IMR-90 (cell line): Measurements from ENCODE around the gene FBN1.

Experiments
- BHLHE40 ChIP-seq: fragments of 150-350 bp; IDR thresholded peaks from 2 replicates; pipeline ENCODE4 v1.6.1; 2016; ENCODE audit warnings: mild to moderate bottlenecking, low read depth, low read length
- CEBPB ChIP-seq: IDR thresholded peaks from 2 replicates; pipeline ENCODE4 v1.6.1; 2012; ENCODE audit warnings: low read depth, low read length, improper control_type of control experiment
- FOS ChIP-seq: fragments of 150-350 bp; IDR thresholded peaks from 2 replicates; pipeline ENCODE4 v1.6.1; 2016; ENCODE audit warnings: low read depth, low read length
- MAFK ChIP-seq: IDR thresholded peaks from 2 replicates; pipeline ENCODE4 v1.6.1; 2012; ENCODE audit warnings: low read depth, low read length, improper control_type of control experiment
- MAZ ChIP-seq: IDR thresholded peaks from 2 replicates; pipeline ENCODE4 v1.6.1; 2012; ENCODE audit warnings: low read depth, mild to moderate bottlenecking, low read length, improper control_type of control experiment, moderate library complexity, borderline replicate concordance
- NFE2L2 ChIP-seq: fragments of 150-350 bp; IDR thresholded peaks from 2 replicates; pipeline ENCODE4 v1.6.1; 2016; ENCODE audit warnings: low read depth, mild to moderate bottlenecking, low read length
- POLR2A ChIP-seq: IDR thresholded peaks from 2 replicates; pipeline ENCODE4 v1.6.1; 2012; ENCODE audit warnings: mild to moderate bottlenecking, low read depth, low read length
- RAD21 ChIP-seq: IDR thresholded peaks from 2 replicates; pipeline ENCODE4 v1.6.1; 2012; ENCODE audit warnings: low read length, improper control_type of control experiment
- RCOR1 ChIP-seq: IDR thresholded peaks from 2 replicates; pipeline ENCODE4 v1.6.1; 2012; ENCODE audit warnings: mild to moderate bottlenecking, low read length, improper control_type of control experiment; ENCODE audit not compliant: insufficient replicate concordance
- RFX5 ChIP-seq: IDR thresholded peaks from 2 replicates; pipeline ENCODE4 v1.8.0; 2012; ENCODE audit warnings: low read depth, mild to moderate bottlenecking, low read length, moderate library complexity
- SMC3 ChIP-seq: fragments of 150-350 bp; IDR thresholded peaks from 2 replicates; pipeline ENCODE4 v1.6.1; 2016; ENCODE audit warnings: low read depth, mild to moderate bottlenecking, antibody characterized with exemption, low read length, moderate library complexity
- TF ChIP-seq, protein P1 (sequence below): conservative IDR thresholded peaks from 2 replicates; pipeline ENCODE4 v1.5.1; 2012; ENCODE audit warnings: mild to moderate bottlenecking, low read depth, low read length, improper control_type of control experiment

DNA sequence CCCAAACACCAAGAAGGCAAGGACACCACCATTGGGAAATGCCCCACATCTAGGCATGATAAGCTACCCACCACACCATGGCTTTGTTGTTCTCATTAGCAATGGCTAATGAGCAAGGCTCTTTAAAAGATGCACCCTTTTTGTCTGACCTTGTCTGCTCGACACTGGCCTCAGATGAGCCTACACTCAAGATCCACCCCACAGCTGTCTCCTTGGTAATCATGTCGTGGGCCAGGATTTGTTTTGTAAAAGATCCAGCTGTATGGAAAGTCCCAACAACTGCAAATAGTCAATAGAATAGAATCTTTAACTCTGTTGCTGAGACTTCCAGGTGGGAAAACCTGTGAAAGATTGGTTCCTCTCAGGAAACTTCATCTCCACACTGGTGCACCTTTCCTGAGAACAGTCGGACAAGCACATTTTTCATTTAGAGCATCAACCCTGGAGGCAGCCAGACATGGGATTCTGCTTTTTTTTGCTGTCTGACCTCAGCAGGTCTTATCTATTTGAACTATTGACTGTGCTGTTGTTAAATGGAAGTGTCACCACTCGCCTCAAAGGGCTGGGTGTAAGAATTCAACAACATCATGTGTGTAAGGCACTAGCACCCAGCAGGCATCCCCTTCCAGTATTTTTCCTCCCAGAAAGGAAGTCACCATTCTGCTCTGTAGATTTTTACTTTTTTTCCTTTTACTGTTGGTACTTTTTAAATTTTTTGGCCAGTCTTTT lies 278.8 kb downstream of the FBN1 start:
- TF ChIP-seq, protein P1, sequence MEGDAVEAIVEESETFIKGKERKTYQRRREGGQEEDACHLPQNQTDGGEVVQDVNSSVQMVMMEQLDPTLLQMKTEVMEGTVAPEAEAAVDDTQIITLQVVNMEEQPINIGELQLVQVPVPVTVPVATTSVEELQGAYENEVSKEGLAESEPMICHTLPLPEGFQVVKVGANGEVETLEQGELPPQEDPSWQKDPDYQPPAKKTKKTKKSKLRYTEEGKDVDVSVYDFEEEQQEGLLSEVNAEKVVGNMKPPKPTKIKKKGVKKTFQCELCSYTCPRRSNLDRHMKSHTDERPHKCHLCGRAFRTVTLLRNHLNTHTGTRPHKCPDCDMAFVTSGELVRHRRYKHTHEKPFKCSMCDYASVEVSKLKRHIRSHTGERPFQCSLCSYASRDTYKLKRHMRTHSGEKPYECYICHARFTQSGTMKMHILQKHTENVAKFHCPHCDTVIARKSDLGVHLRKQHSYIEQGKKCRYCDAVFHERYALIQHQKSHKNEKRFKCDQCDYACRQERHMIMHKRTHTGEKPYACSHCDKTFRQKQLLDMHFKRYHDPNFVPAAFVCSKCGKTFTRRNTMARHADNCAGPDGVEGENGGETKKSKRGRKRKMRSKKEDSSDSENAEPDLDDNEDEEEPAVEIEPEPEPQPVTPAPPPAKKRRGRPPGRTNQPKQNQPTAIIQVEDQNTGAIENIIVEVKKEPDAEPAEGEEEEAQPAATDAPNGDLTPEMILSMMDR = no peak
- TF ChIP-seq CEBPB (no peak), POLR2A (no peak), FOS (no peak), RFX5 (no peak), RAD21 (no peak), MAZ (no peak), NFE2L2 (no peak), RCOR1 (no peak), MAFK (no peak), BHLHE40 (no peak), SMC3 (no peak)
